GM21737 (cell line): ENCODE measurements around the gene MUC4.
"Not testable (repeated sequence)": the region's sequence is repeated elsewhere in the genome, so short reads cannot be mapped to it uniquely, and the experiment has no call there.

ENCODE experiments used
- ATAC-seq: cut with Tn5 transposase; IDR thresholded peaks from one replicate; pipeline ENCODE4 v1.9.1; 2021; ENCODE audit warnings: mild to moderate bottlenecking, moderate library complexity; ENCODE audit not compliant: unreplicated experiment

The MUC4 gene

DNA sequence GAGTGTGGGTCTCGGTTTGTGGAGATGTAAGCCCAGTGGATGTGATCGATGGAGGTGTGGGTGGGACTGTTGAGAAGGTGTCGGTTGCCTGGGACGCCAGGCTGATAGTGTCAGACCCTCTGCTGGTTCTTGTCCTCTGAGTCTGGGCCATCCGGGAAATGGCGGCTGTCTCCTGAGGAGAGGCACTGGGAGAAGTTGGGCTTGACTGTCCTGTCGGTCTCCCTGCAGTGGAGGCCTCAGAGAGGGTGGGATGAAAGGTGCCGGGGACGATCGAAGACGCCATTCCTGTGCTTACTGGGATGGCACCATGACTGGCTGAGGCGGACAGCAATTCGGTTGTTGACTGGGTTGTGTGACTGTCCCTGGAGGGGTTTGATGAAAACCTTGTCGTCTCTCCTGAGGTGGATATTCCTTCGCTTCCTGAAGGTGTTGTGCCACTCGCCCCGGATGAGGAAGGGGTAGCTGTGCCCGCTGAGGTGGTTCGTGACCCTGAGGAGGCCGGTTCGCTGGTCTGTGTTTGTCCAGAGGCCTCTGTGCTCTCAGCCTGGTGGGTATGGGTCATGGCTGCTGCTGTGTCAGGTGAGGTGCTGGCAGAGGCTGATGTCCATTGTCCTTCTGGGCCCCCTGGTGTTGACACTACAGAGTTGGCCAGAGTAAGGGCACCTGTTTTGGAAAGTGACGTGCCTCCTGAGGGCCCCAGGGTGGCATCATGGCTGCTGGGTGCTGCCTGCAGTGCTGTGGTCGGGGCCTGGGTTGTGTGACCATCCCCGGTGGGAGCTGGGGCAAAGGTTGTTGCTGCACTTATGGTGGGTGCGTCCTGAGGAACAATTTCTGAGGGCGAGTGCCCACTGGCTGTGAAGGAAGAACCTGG is 22.8 kb downstream of the MUC4 start:
- no peak for ATAC-seq

DNA sequence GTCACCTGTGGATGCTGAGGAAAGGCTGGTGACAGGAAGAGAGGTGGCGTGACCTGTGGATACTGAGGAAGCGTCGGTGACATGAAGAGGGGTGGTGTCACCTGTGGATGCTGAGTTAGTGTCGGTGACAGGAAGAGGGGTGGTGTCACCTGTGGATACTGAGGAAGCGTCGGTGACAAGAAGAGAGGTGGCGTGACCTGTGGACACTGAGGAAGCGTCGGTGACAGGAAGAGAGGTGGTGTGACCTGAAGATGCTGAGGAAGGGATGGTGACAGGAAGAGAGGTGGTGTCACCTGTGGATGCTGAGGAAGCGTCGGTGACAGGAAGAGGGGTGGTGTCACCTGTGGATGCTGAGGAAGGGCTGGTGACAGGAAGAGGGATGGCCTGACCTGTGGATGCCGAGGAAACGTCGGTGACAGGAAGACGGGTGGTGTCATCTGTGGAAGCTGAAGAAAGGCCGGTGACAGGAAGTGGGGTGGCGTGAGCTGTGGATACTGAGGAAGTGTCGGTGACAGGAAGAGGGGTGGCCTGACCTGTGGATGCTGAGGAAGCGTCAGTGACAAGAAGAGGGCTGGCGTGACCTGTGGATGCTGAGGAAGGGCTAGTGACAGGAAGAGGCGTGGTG is 25.8 kb downstream of the MUC4 start:
- ATAC-seq, result not testable (repeated sequence)

DNA sequence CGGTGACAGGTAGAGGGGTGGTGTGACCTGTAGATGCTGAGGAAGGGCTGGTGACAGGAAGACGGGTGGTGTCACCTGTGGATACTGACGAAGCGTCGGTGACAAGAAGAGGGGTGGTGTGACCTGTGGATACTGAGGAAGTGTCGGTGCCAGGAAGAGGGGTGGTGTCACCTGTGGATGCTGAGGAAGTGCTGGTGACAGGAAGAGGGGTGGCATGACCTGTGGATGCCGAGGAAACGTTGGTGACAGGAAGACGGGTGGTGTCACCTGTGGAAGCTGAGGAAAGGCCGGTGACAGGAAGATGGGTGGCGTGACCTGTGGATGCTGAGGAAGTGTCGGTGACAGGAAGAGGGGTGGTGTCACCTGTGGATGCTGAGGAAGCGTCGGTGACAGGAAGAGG is 27.7 kb downstream of the MUC4 start:
- ATAC-seq, result not testable (repeated sequence)

DNA sequence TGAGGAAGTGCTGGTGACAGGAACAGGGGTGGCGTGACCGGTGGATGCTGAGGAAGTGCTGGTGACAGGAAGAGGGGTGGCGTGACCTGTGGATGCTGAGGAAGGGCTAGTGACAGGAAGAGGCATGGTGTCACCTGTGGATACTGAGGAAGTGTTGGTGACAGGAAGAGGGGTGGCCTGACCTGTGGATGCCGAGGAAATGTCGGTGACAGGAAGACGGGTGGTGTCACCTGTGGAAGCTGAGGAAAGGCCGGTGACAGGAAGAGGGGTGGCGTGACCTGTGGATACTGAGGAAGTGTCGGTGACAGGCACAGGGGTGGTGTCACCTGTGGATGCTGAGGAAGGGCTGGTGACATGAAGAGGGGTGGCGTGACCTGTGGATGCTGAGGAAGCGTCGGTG is 30.5 kb downstream of the MUC4 start:
- ATAC-seq, result not testable (repeated sequence)

DNA sequence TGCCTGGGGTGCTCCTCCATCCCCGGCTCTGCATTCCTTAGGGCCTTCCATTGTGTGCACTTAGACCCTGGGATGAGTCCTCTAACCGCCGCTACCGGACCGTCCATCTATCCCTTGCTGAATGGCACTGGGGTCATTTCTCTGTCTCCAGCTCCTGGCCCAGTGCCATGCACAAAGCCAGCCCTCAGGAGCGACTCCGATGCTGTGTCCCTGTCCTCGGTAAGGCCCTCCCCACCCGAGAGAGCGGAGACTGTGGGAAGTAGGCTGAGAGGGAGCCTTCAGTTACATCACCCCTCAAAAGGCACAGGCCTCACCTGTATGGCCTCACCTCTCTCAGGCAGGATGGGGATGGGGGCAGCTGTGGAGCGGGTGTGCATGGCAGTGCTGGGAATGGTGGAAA is 33.8 kb downstream of the MUC4 start:
- no peak for ATAC-seq

DNA sequence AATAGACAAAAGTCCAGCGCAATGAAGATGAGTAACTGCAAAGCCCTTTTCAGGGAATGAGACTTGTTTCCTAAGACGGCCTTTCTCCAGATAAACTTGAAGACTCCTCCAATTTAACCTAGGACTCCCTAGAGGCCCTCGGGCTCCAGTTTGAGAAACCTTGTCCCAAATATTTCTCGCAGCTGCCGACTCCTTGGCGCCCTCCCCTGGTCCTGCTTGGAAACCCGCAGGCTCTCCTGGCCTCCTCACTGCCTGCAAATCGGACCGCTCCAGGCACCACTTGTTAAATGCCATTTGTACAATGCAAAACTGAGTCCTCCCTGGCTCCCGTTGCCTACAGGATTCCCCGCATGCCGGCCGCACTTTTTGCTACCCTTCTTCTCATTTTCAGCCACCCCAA is 36.8 kb downstream of the MUC4 start:
- ATAC-seq, result no peak

DNA sequence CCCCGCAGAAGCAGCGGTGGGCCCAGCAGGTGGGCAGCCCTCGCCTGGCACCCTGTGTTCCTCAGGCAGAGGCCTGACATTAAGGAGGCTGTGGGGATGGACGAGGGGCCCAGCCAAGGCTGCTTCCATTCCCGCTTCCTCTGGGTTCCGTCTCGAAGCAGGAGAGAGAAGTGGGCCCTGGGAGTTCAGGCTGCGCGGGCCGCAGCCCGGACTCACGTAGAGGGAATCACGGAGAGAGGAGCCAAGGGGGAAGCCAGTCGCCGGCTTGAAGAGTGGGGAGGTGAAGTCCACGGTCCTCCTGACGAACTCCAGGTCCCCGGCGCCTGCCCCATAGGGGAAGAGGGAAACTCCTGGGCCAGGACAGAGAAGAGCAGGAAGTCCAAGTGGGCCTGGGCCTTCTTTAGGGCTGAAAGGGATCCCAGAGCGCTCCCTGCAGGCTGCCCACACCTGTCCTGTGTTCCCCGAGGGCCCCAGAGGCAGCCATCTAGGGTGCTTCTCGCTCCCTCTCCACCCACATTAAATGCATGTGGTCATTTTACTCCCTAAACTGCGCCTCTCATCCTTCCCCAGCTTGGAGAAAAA is 37.7 kb downstream of the MUC4 start:
- ATAC-seq, result no peak

DNA sequence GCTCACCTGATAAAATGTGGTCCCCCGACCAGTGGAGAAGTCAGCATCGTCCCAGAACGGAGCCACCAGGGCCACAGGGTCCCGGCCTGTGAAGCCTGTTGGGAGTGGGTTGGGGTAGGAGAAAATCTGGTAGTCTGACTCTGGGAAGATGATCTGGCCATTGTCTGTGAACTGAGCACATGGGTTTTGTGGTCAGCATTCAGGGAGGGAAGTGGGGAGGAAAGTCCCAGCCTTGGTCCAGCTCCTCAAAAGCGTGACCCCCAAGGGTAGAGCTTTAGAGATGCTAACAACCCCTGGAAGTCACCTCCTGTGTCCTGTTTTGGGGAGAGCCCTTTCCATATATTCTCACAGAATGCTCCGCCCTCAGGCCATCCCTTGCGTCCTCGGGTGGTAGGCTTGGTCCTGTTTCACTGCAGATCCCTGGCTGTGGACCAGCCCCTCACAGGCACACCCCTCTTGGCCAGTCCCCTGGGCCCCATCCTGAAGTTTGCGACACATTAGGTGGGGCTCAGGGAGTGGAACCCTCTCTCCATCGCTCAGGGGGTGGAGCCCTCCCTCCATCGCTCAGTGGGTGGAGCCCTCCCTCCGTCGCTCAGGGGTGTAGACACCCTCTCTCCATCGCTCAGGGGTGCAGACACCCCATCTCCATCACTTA is 40.0 kb downstream of the MUC4 start:
- ATAC-seq, result no peak

DNA sequence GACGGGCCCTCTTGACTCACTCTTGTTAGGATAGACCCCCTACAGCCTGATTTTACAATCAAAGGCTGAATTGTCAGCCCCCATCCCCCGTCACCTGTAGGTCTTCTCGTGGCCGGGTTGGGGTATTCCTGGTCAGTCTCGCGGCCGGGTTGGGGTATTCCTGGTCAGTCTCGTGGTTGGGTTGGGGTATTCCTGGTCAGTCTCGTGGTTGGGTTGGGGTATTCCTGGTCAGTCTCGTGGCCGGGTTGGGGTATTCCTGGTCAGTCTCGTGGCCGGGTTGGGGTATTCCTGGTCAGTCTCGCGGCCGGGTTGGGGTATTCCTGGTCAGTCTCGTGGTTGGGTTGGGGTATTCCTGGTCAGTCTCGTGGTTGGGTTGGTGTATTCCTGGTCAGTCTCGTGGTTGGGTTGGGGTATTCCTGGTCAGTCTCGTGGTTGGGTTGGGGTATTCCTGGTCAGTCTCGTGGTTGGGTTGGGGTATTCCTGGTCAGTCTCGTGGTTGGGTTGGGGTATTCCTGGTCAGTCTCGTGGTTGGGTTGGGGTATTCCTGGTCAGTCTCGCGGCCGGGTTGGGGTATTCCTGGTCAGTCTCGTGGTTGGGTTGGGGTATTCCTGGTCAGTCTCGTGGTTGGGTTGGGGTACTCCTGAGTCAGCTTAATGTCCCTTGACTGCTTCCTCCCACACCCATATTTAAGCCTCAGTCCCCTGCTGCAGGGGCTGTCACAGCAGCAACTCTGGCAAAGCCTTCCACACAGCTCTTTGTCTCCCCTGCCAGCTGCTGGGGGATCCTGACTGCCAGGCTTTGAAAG is 40.7 kb downstream of the MUC4 start:
- not testable (repeated sequence) for ATAC-seq

DNA sequence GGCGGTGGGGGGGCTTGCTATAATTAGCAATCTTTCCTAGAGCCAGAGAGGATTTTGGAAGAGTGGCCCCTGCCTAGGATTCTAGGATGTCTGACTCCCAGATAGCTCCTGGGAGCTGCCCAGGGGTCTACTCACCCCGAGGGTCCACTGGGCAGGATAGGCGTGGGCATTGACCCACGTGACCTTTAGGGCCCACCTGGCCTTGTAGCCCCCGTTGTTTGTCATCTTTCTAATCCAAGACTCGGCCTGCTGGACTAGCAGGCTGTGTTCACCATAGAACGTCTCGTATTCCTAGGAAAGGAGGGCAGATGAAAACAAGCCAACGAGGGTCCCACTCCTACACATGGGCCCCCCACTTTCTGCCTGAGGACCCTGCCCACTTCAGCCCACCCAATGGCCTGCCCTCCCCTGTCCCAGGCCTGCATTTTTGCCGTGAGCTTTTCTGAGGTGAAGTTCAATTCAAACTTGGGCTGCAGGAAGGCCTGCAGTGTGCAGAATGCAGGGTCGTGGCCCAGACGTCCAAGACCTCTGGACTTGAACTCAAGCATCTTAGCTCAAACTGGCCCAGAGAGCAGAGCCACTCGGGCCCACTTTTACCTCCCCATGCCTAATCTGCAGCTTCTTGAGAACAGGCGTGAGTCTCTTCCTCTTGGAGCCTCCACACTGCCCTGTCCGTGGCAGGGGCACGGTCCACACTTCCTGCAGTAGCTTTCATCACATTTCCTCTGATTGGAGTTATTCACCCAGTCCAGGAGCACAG is 41.5 kb downstream of the MUC4 start:
- no peak for ATAC-seq

DNA sequence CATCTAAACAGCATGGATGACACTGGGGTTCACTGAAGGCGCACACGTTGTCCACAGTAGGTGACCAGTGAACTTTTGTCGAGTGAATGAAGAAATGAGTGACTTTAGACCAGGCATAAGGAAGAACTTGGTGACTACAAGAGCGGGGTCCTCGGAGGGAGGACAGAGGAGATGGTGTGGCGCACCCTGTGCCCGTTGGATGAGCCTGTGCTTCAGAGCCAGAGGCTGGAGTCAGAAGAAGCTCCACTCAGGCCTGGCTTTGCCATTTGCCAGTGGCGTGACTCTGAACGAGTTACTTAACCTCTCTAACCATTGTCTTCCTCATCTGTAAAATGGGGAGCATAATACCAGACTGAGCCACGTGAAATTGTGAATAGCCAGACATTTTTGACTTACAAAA is 42.2 kb downstream of the MUC4 start:
- no peak for ATAC-seq

DNA sequence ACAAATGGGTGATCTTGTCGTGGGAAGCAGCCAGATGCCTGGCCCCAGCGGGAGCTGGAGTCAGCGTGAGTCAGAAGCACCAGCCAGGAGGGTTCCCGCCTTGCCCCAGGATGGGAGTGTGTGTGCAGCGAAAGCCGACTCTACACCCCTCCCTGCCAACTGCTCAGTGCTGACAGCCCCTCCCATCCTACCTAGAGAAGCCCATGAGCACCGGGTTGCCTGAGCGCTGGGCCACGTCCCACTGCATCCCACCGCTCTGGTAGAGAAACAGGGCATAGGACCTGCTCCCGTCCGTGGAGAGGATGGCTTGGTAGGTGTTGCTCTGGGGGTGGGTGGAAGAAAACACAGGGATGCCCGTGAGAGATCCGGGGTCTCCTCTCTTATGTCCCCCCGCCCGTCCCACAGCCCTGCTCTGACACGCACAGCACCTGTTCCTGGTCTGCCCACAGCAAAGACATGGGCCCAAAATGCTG is 42.9 kb downstream of the MUC4 start:
- ATAC-seq, result no peak

DNA sequence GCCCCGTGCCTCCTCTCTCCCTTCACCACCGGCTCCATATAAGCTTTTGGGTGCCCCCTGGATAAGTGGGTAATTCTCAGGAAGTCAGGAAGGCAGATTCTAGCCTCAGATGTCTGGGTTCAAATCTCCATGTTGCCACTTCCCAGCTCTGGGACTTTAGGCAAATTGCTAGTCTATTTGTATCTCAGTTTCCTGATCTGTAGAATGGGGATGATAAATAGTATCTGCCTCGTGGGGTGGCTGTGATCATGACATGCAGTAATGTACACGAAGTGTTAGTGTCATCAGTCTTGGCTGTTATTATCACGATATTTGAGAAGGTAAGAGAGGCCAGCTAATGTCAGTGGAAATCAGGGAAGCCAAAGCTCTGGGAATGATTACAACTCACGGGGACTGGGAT is 43.3 kb downstream of the MUC4 start:
- no peak for ATAC-seq

DNA sequence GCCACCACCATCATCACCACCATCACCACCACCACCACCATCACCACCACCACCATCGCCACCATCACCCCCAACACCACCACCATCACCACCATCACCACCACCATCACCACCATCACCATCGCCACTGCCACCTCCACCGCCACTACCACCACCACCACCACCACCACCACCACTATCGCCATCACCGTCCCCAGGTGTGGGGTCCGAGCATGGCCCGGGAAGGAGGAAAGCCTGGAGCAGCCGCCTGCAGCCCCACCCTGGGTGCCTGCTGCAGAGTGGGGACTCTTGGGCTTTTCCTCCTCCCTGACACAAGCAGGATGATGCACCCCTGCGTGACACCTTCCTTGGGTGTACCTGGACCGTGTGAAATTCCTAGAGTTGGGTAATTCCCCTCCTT is 43.9 kb downstream of the MUC4 start:
- ATAC-seq, result no peak

DNA sequence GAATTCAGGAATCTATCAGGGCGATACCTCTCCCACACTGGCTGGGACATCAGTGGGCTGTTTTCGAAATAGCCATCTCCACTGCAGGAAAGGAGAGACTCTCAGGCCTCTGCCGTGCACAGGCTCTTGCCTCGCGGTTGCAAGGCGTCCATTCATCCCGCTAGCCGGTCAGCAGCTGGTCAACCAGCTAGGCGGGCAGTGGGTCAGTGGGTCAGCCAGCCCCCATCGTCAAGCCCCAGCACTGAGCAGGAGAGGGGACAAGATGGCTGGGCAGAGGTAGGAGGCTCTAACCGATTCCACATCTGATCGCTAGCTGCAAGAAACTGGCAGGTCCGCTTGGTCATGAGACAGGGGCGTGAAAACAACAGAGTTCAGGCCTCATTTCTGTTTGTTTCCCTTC is 45.1 kb downstream of the MUC4 start:
- no peak for ATAC-seq

DNA sequence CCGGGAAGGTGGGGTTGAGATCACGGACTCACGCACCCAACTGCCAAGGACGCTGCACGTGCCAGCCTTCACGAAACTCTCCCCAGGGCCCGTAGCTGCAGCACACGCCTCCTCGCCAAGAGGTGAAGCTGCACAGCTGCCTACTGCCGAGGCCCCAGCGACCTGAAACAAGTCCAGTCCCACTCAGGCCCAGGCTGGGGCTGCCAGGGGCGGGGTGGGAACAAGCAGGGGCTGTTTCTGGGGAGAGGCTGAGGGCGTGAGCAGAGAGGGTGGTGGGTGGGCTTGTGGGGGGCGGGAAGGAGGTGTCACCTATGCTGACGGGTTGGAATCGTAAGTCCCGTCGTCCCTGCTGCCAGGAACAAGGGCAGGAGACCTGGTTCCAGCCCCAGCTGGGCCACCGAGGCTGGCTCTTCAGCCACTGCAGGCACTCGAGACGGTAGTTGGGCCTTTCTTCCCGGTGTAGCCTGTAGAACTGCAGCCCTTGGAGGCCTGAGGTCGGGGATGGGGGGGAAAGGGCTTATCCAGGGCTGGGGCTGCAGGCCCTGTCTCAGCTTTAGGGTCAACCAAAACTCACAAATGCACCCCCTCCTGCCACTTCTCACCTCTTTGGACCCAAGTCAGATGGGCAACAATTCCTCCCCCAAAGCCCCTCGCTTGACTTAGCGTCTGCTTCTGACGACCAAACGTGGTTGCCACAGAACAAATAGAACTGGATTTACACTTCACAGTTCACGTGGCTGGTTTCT is 46.6 kb downstream of the MUC4 start:
- ATAC-seq, result no peak

DNA sequence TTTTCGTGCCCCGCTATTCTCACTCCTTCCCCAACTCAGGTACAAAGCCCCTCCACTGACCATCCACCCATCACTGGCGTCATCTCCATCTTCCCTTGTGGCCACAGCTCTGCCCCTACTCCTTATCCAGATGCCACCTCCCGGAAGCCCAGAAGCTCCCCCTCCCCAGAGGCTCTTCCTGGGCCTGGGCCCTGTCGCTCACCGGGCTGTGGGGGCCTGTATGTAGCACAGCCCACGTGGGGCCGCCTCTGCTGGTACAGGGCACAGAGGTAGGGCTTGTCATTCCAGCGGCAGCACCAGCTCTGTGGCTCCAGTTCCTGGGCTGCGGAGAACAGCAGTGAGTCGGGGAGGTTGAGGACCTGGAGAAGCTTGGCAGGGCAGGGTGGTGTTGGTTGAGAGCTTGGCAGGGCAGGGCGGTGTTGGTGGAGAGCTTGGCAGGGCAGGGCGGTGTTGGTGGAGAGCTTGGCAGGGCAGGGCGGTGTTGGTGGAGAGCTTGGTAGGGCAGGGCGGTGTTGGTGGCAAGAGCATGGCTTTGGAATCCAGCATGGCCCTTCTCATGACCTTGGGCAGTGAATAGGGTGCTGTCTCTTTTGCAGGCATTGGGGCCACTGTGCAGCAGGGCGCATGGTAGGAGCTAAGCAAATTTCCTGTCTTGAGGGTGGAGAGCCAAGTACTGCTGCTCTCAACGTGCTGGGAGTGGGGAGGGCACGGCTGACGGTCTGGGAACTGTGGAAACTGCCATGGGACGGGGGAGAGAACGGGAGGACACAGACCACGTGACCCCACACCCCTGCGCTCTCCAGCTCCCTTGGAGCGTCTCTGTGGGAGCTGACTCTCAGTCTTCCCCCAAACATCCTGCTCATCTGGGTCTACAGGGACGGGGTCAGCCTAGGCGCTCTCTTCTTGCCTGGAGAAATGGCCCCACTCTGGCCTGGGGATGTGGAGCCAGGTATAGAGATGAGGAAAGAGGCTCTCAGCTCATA is 47.6 kb downstream of the MUC4 start:
- ATAC-seq, result no peak
